ENCODE measurements around the gene ASPA. TPM values are rescaled to one million over a fixed set of nuclear protein-coding genes. Genes with fewer than 3 reads are reported as not detected.
"Not testable (repeated sequence)": the region's sequence is repeated elsewhere in the genome, so short reads cannot be mapped to it uniquely, and the experiment has no call there.

Gene ASPA
- total RNA-seq, 1 donor from 2014 or later = 6.3 TPM

GRCh38 chr17:3507869-3508268 is 32.1 kb downstream of the ASPA start:
- DNase-seq (ENCODE audit: low spot score) = no peak

GRCh38 chr17:3510090-3510489 is 34.3 kb downstream of the ASPA start:
- DNase-seq (ENCODE audit: low spot score) = no peak

GRCh38 chr17:3511852-3512504 is 36.2 kb downstream of the ASPA start:
- DNase-seq (ENCODE audit: low spot score) = no peak

GRCh38 chr17:3512505-3513171 is 36.8 kb downstream of the ASPA start:
- DNase-seq (ENCODE audit: low spot score) = no peak

- no peak for DNase-seq (ENCODE audit: low spot score)
Measured at GRCh38 chr17:3513305-3514035, 37.7 kb downstream of the ASPA start.

GRCh38 chr17:3514167-3514566 is 38.4 kb downstream of the ASPA start:
- not testable (repeated sequence) for DNase-seq (ENCODE audit: low spot score)

GRCh38 chr17:3514873-3515272 is 39.1 kb downstream of the ASPA start:
- DNase-seq (ENCODE audit: low spot score) = no peak

- not testable (repeated sequence) for DNase-seq (ENCODE audit: low spot score)
Measured at GRCh38 chr17:3519472-3519871, 43.7 kb downstream of the ASPA start.

- DNase-seq (ENCODE audit: low spot score) = no peak
Measured at GRCh38 chr17:3524024-3524423, 48.2 kb downstream of the ASPA start.

GRCh38 chr17:3526491-3526890 is 50.7 kb downstream of the ASPA start:
- no peak for DNase-seq (ENCODE audit: low spot score)

GRCh38 chr17:3526971-3527370 is 51.2 kb downstream of the ASPA start:
- DNase-seq (ENCODE audit: low spot score) = no peak

- no peak for DNase-seq (ENCODE audit: low spot score)
Measured at GRCh38 chr17:3527468-3527867, 51.7 kb downstream of the ASPA start.

GRCh38 chr17:3527896-3528295 is 52.1 kb downstream of the ASPA start:
- no peak for DNase-seq (ENCODE audit: low spot score)

GRCh38 chr17:3528403-3528851 is 52.6 kb downstream of the ASPA start:
- peak; percentile 75 for DNase-seq (ENCODE audit: low spot score)

GRCh38 chr17:3528880-3529511 is 53.2 kb downstream of the ASPA start:
- peak; percentile 93 for DNase-seq (ENCODE audit: low spot score)

- DNase-seq (ENCODE audit: low spot score) = peak; percentile 98
Measured at GRCh38 chr17:3529817-3530741, 54.3 kb downstream of the ASPA start.

GRCh38 chr17:3531266-3532101 is 55.7 kb downstream of the ASPA start:
- DNase-seq (ENCODE audit: low spot score) = no peak

- DNase-seq (ENCODE audit: low spot score) = no peak
Measured at GRCh38 chr17:3532106-3532858, 56.5 kb downstream of the ASPA start.

- DNase-seq (ENCODE audit: low spot score) = no peak
Measured at GRCh38 chr17:3532859-3533142, 57.0 kb downstream of the ASPA start.

- no peak for DNase-seq (ENCODE audit: low spot score)
Measured at GRCh38 chr17:3533752-3534151, 58.0 kb downstream of the ASPA start.

Measured in umbilical cord (tissue), 2 donors.